Stomach (tissue), 4 donors: ENCODE results near the gene KLB.
"Not testable (repeated sequence)": the region's sequence is repeated elsewhere in the genome, so short reads cannot be mapped to it uniquely, and the experiment has no call there.

Source experiments
- POLR2A ChIP-seq, 4 donors: fragments of 450-650 bp; IDR thresholded peaks; one replicate each; pipeline ENCODE4 v1.6.1; 2016; ENCODE audit warnings: antibody characterized with exemption in 4 of 4, control low read depth in 2 of 4, mild to moderate bottlenecking in 1 of 4, moderate library complexity in 1 of 4
- POLR2AphosphoS5 ChIP-seq, 3 donors: sonication (generic); formaldehyde crosslinking; IDR thresholded peaks; one replicate each; pipeline ENCODE4 v1.6.1; 2016; ENCODE audit warnings: antibody characterized with exemption in 3 of 3

GRCh38 chr4:39371209-39371608 lies 35.5 kb upstream of the KLB start:
- TF ChIP-seq POLR2A, POLR2AphosphoS5 (IDR thresholded peaks at IDR 0.05): not testable (repeated sequence)
